GM12878 (cell line): ENCODE results near the gene MCHR1. TPM values are rescaled to one million over a fixed set of nuclear protein-coding genes. Genes with fewer than 3 reads are reported as not detected.

Experiments used
- ATAC-seq: fragments of 200-7000 bp; cut with Tn5 transposase; 3 replicates; pipeline ENCODE4 v1.9.1; 2020; ENCODE audit warnings: mild to moderate bottlenecking, moderate library complexity
- BruUV-seq: library from RNA; stranded (reverse); fragments of 400-500 nt; replicated peaks from 2 replicates; lab custom pipeline; 2021; lab: Mats Ljungman, UMichigan
- CTCF ChIA-PET: fragments of 300-600 bp; sonication (Branson Sonifier 250); formaldehyde crosslinking; extraction: SDS; loops from one replicate; lab custom pipeline; 2021; ENCODE audit warnings: inconsistent platforms; lab: Yijun Ruan, JAX
- POLR2A ChIA-PET: fragments of 350-600 bp; formaldehyde crosslinking; extraction: SDS; loops from one replicate; lab custom pipeline; 2021; ENCODE audit warnings: inconsistent platforms; lab: Charles Lee
- RAD21 ChIA-PET: fragments of 300-600 bp; sonication (Branson Sonifier 250); formaldehyde crosslinking; loops from one replicate; lab custom pipeline; 2023; ENCODE audit warnings: antibody characterized with exemption; ENCODE audit not compliant: unreplicated experiment; lab: Charles Lee
- SMC1A ChIA-PET: fragments of 300-600 bp; sonication (Branson Sonifier 250); formaldehyde crosslinking; loops from one replicate; lab custom pipeline; 2023; ENCODE audit not compliant: unreplicated experiment, uncharacterized antibody; lab: Charles Lee
- DNase-seq: peaks from one replicate; pipeline ENCODE4 v3.0.0-alpha.2; 2011; ENCODE audit warnings: low read depth, low spot score
- FAIRE-seq: peaks from 3 replicates; lab custom pipeline; 2011; peaks lifted over from hg19 to GRCh38; lab: Jason Lieb, UNC
- H2AFZ ChIP-seq: 2 replicates; pipeline ENCODE4 v1.6.0; 2011; ENCODE audit warnings: low read depth, low read length, control low read depth; ENCODE audit not compliant: control insufficient read depth
- H3K27ac ChIP-seq: 2 replicates; pipeline ENCODE4 v1.5.1; 2011; ENCODE audit warnings: control low read depth; ENCODE audit not compliant: control insufficient read depth, insufficient read depth
- H3K27me3 ChIP-seq, 2 experiments: replicated peaks in 1 of 2; 2 replicates each; pipeline versions ENCODE4 v1.6.0 to v1.6.1; 2011; ENCODE audit warnings: low read length in 1 of 2; ENCODE audit not compliant: control insufficient read depth in 2 of 2, insufficient read depth in 2 of 2
- H3K36me3 ChIP-seq, 2 experiments: 2 replicates each; pipeline ENCODE4 v1.5.1; 2011; ENCODE audit warnings: low read length in 1 of 2; ENCODE audit not compliant: control insufficient read depth in 2 of 2, insufficient read depth in 2 of 2
- H3K4me1 ChIP-seq: 2 replicates; pipeline ENCODE4 v1.6.1; 2011; ENCODE audit warnings: mild to moderate bottlenecking, low read length, moderate library complexity, mixed read lengths; ENCODE audit not compliant: control insufficient read depth, insufficient read depth
- H3K4me2 ChIP-seq: 2 replicates; pipeline ENCODE4 v1.6.0; 2011; ENCODE audit warnings: control low read depth; ENCODE audit not compliant: control insufficient read depth, insufficient read depth
- H3K4me3 ChIP-seq: fragments of 200-600 bp; sonication (generic); 2 replicates; pipeline ENCODE4 v1.5.1; 2016
- H3K79me2 ChIP-seq: 2 replicates; pipeline ENCODE4 v1.6.0; 2011; ENCODE audit warnings: low read length; ENCODE audit not compliant: control insufficient read depth, insufficient read depth
- H3K9ac ChIP-seq: 2 replicates; pipeline ENCODE4 v1.8.0; 2011; ENCODE audit warnings: low read length, control low read depth, mixed read lengths; ENCODE audit not compliant: control insufficient read depth, insufficient read depth
- H3K9me3 ChIP-seq: replicated peaks from 3 replicates; pipeline ENCODE4 v1.5.1; 2011; ENCODE audit warnings: mild to moderate bottlenecking, low read length; ENCODE audit not compliant: control insufficient read depth, insufficient read depth
- H4K20me1 ChIP-seq: 2 replicates; pipeline ENCODE4 v1.6.0; 2011; ENCODE audit not compliant: control insufficient read depth, insufficient read depth
- ATF3 ChIP-seq: IDR thresholded peaks from 2 replicates; pipeline ENCODE4 v1.6.1; 2011; ENCODE audit warnings: low read depth, mild to moderate bottlenecking, low read length, moderate library complexity, borderline replicate concordance; ENCODE audit errors: extremely low read depth
- CBX3 ChIP-seq: fragments of 200-600 bp; sonication (generic); IDR thresholded peaks from 2 replicates; pipeline ENCODE4 v1.6.1; 2016; ENCODE audit warnings: low read depth, borderline replicate concordance
- CBX5 ChIP-seq: sonication (generic); IDR thresholded peaks from 2 replicates; pipeline ENCODE4 v1.6.1; 2016; ENCODE audit warnings: low read depth, moderate library complexity, mild to moderate bottlenecking, inconsistent platforms
- IRF4 ChIP-seq: IDR thresholded peaks from 2 replicates; pipeline ENCODE4 v1.6.1; 2011; ENCODE audit warnings: low read depth, low read length
- NFXL1 ChIP-seq: fragments of 450-650 bp; IDR thresholded peaks from 2 replicates; pipeline ENCODE4 v1.6.1; 2017; ENCODE audit warnings: antibody characterized with exemption, mild to moderate bottlenecking, borderline replicate concordance
- RAD51 ChIP-seq: fragments of 450-650 bp; IDR thresholded peaks from 2 replicates; pipeline ENCODE4 v1.6.1; 2016; ENCODE audit warnings: moderate library complexity, mild to moderate bottlenecking, inconsistent platforms
- TARDBP ChIP-seq: IDR thresholded peaks from 2 replicates; pipeline ENCODE4 v1.6.1; 2016; ENCODE audit warnings: borderline replicate concordance
- ZNF217 ChIP-seq: fragments of 450-650 bp; IDR thresholded peaks from 2 replicates; pipeline ENCODE4 v1.6.1; 2017; ENCODE audit warnings: antibody characterized with exemption, mild to moderate bottlenecking
- ZNF592 ChIP-seq: fragments of 450-650 bp; IDR thresholded peaks from 2 replicates; pipeline ENCODE4 v1.6.1; 2017; ENCODE audit warnings: mild to moderate bottlenecking, moderate library complexity
- ZZZ3 ChIP-seq: IDR thresholded peaks from 2 replicates; pipeline ENCODE4 v1.6.1; 2011; ENCODE audit warnings: low read depth; ENCODE audit not compliant: control insufficient read depth, insufficient read length
- WGBS: methylation state at CpG from one replicate; pipeline ENCODE4 v1.1.6; 2016; ENCODE audit warnings: low lambda C conversion rate; ENCODE audit not compliant: insufficient replicate concordance, insufficient coverage; ENCODE audit errors: missing lambda C conversion rate; 5-methylcytosine and 5-hydroxymethylcytosine counted together
- in situ Hi-C: fragments of 300-500 bp; cut with MboI; formaldehyde crosslinking; loops from 9 replicates; pipeline ENCODE4 v1.14.3; 2018; ENCODE audit warnings: mixed read lengths
- intact Hi-C: fragments of 100-400 bp; cut with micrococcal nuclease; formaldehyde crosslinking; loops from one replicate; pipeline ENCODE4 v1.14.2; 2022; ENCODE audit not compliant: unreplicated experiment
- polyA plus RNA-seq, 11 experiments: library from polyadenylated mRNA; depleted of rRNA in 4 of 11; unstranded in 6 of 11; stranded (reverse) in 5 of 11; fragments of >200 nt; fragmentation: Nextera tagmentation in 4 of 11; fragmentation: Illumina TruSeq in 1 of 11; extraction: Ambion mirVana in 4 of 11; extraction: Trizol in 1 of 11; gene quantifications; 1 replicate in 1 of 11; 2 replicates in 10 of 11; pipeline versions ENCODE4 v1.2.1 to v1.2.3, GENCODE V29; 2011 to 2016; ENCODE audit warnings: inconsistent platforms in 2 of 11, missing spikeins in 2 of 11, low read depth in 1 of 11
- total RNA-seq, 4 experiments: library from RNA; depleted of rRNA in 3 of 4; stranded (reverse); fragments of >200 nt in 3 of 4; fragmentation: Illumina TruSeq in 1 of 4; extraction: Trizol in 1 of 4; gene quantifications; 2 replicates each; pipeline versions ENCODE4 v1.2.1 to v1.2.3, GENCODE V29; 2013 to 2021
- TF ChIP-seq, protein P1 (sequence below): fragments of 450-650 bp; formaldehyde crosslinking; IDR thresholded peaks from 2 replicates; pipeline ENCODE4 v1.4.0; 2020; ENCODE audit warnings: mild to moderate bottlenecking, moderate library complexity
- TF ChIP-seq, protein P2 (sequence below): fragments of 450-650 bp; IDR thresholded peaks from 2 replicates; pipeline ENCODE4 v1.6.1; 2016; ENCODE audit warnings: mild to moderate bottlenecking, moderate library complexity, borderline replicate concordance

Gene MCHR1
- total and polyA plus RNA-seq, 10 of the 15 experiments (the other 5 are each of a cell fraction or from before 2014, with no cell fraction given) = not detected

DNA sequence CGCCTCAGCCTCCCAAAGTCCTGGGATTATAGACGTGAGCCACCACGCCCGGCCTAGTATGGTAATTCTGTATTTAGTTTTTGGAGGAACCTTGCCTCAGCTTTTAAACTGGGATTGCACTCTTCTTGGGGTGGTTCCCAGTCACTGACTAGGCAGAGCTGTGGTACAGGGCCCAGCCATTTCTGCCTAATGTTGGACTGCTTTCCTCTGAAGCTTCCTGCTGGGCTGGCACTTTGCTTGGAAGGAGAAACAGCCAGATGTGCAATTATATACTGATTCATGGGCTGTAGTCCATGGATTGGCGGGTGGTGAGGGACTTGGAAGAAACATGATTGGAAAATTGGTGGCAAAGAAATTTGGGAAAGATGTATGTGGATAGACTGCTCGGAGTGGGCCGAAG lies 17.6 kb upstream of the MCHR1 start:
- no peak overlapping the region for H3K4me2 ChIP-seq
- ATAC-seq (no peak), DNase-seq (no peak), FAIRE-seq (no peak)
- RAD21 ChIA-PET = no interaction called here
- no TSS peak for BruUV-seq
- no peaks in the 10 kb centered on the region for H3K79me2 ChIP-seq
- SMC1A ChIA-PET = interaction anchor here (2.1 kb wide), 1 partner anchor 237 kb away, joined by 4 read pairs; no protein-coding TSS in a partner anchor
- H2AFZ ChIP-seq = no peak overlapping the region
- in situ Hi-C loops (no loop called here), intact Hi-C loops (no loop called here)
- H3K27ac ChIP-seq = no peak overlapping the region
- H3K9ac ChIP-seq = no peak overlapping the region
- H3K27me3 ChIP-seq = no peaks in the 10 kb centered on the region
- no peaks in the 10 kb centered on the region for H3K36me3 ChIP-seq
- no peaks in the 10 kb centered on the region for H4K20me1 ChIP-seq
- H3K4me3 ChIP-seq = no peak overlapping the region
- POLR2A ChIA-PET = interaction anchor here (0.9 kb wide), 1 partner anchor 8 kb away, joined by 3 read pairs; no protein-coding TSS in a partner anchor
- WGBS = 67% methylated on average over 7 of the region's 7 CpGs
- CTCF ChIA-PET = no interaction called here
- peaks cover 9% of the 10 kb centered on the region for H3K4me1 ChIP-seq
- H3K9me3 ChIP-seq = no peaks in the 10 kb centered on the region
- TF ChIP-seq, protein P1, sequence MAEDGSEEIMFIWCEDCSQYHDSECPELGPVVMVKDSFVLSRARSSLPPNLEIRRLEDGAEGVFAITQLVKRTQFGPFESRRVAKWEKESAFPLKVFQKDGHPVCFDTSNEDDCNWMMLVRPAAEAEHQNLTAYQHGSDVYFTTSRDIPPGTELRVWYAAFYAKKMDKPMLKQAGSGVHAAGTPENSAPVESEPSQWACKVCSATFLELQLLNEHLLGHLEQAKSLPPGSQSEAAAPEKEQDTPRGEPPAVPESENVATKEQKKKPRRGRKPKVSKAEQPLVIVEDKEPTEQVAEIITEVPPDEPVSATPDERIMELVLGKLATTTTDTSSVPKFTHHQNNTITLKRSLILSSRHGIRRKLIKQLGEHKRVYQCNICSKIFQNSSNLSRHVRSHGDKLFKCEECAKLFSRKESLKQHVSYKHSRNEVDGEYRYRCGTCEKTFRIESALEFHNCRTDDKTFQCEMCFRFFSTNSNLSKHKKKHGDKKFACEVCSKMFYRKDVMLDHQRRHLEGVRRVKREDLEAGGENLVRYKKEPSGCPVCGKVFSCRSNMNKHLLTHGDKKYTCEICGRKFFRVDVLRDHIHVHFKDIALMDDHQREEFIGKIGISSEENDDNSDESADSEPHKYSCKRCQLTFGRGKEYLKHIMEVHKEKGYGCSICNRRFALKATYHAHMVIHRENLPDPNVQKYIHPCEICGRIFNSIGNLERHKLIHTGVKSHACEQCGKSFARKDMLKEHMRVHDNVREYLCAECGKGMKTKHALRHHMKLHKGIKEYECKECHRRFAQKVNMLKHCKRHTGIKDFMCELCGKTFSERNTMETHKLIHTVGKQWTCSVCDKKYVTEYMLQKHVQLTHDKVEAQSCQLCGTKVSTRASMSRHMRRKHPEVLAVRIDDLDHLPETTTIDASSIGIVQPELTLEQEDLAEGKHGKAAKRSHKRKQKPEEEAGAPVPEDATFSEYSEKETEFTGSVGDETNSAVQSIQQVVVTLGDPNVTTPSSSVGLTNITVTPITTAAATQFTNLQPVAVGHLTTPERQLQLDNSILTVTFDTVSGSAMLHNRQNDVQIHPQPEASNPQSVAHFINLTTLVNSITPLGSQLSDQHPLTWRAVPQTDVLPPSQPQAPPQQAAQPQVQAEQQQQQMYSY (CRISPR knock-in tag) = no peak
- TF ChIP-seq RAD51 (no peak), NFXL1 (no peak), CBX3 (no peak), ZZZ3 (no peak), ATF3 (no peak), ZNF592 (no peak), CBX5 (no peak), ZNF217 (no peak), IRF4 (no peak), TARDBP (no peak)
- TF ChIP-seq, protein P2, sequence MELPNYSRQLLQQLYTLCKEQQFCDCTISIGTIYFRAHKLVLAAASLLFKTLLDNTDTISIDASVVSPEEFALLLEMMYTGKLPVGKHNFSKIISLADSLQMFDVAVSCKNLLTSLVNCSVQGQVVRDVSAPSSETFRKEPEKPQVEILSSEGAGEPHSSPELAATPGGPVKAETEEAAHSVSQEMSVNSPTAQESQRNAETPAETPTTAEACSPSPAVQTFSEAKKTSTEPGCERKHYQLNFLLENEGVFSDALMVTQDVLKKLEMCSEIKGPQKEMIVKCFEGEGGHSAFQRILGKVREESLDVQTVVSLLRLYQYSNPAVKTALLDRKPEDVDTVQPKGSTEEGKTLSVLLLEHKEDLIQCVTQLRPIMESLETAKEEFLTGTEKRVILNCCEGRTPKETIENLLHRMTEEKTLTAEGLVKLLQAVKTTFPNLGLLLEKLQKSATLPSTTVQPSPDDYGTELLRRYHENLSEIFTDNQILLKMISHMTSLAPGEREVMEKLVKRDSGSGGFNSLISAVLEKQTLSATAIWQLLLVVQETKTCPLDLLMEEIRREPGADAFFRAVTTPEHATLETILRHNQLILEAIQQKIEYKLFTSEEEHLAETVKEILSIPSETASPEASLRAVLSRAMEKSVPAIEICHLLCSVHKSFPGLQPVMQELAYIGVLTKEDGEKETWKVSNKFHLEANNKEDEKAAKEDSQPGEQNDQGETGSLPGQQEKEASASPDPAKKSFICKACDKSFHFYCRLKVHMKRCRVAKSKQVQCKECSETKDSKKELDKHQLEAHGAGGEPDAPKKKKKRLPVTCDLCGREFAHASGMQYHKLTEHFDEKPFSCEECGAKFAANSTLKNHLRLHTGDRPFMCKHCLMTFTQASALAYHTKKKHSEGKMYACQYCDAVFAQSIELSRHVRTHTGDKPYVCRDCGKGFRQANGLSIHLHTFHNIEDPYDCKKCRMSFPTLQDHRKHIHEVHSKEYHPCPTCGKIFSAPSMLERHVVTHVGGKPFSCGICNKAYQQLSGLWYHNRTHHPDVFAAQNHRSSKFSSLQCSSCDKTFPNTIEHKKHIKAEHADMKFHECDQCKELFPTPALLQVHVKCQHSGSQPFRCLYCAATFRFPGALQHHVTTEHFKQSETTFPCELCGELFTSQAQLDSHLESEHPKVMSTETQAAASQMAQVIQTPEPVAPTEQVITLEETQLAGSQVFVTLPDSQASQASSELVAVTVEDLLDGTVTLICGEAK = no peak
